PC-3 (cell line): ENCODE measurements around the gene ASCC3. TPM values are rescaled to one million over a fixed set of nuclear protein-coding genes. Genes with fewer than 3 reads are reported as not detected.

ENCODE experiments used
- ATAC-seq: fragments of 200-7000 bp; cut with Tn5 transposase; 2 replicates; pipeline ENCODE4 v1.9.1; 2020; ENCODE audit warnings: mild to moderate bottlenecking, moderate library complexity
- BruUV-seq: library from RNA; stranded (reverse); fragments of 400-500 nt; replicated peaks from 2 replicates; lab custom pipeline; 2021; lab: Mats Ljungman, UMichigan
- CTCF ChIA-PET: fragments of 300-600 bp; sonication (Branson Sonifier 250); formaldehyde crosslinking; loops from one replicate; lab custom pipeline; 2022; ENCODE audit warnings: antibody characterized with exemption; lab: Charles Lee
- POLR2A ChIA-PET: fragments of 300-600 bp; sonication (Branson Sonifier 250); formaldehyde crosslinking; loops from one replicate; lab custom pipeline; 2022; ENCODE audit warnings: antibody characterized with exemption; ENCODE audit not compliant: unreplicated experiment; lab: Charles Lee
- DNase-seq: peaks from one replicate; pipeline ENCODE4 v3.0.0-alpha.2; 2015
- H2AFZ ChIP-seq: fragments of 300-600 bp; sonication (generic); 2 replicates; pipeline ENCODE4 v1.6.0; 2016; ENCODE audit warnings: antibody characterized with exemption, low read length
- H3F3A ChIP-seq: fragments of 300-600 bp; sonication (generic); one replicate; pipeline ENCODE4 v1.6.0; 2017; ENCODE audit warnings: antibody characterized with exemption, low read length, control low read depth, mild to moderate bottlenecking; ENCODE audit not compliant: unreplicated experiment
- H3K27ac ChIP-seq: fragments of 300-600 bp; sonication (generic); 2 replicates; pipeline ENCODE4 v1.5.1; 2016; ENCODE audit warnings: mild to moderate bottlenecking, low read length
- H3K27me3 ChIP-seq: fragments of 300-600 bp; sonication (generic); 2 replicates; pipeline ENCODE4 v1.6.1; 2016; ENCODE audit warnings: low read length, mixed read lengths
- H3K36me3 ChIP-seq: fragments of 300-600 bp; sonication (generic); 2 replicates; pipeline ENCODE4 v1.6.1; 2016; ENCODE audit warnings: low read depth, mixed run types, low read length, mixed read lengths
- H3K4me1 ChIP-seq: fragments of 300-600 bp; sonication (generic); 2 replicates; pipeline ENCODE4 v1.5.1; 2016; ENCODE audit warnings: low read length; ENCODE audit not compliant: insufficient read depth
- H3K4me2 ChIP-seq: fragments of 300-600 bp; sonication (generic); 2 replicates; pipeline ENCODE4 v1.6.0; 2016; ENCODE audit warnings: low read length
- H3K4me3 ChIP-seq: fragments of 300-600 bp; sonication (generic); 2 replicates; pipeline ENCODE4 v1.5.1; 2016; ENCODE audit warnings: mild to moderate bottlenecking, low read length, mixed read lengths
- H3K79me2 ChIP-seq: fragments of 300-600 bp; sonication (generic); 2 replicates; pipeline ENCODE4 v1.6.1; 2017; ENCODE audit warnings: low read length, mixed read lengths
- H3K9ac ChIP-seq: fragments of 300-600 bp; sonication (generic); 2 replicates; pipeline ENCODE4 v1.6.0; 2016; ENCODE audit warnings: mild to moderate bottlenecking, low read length
- H3K9me2 ChIP-seq: fragments of 300-600 bp; sonication (generic); replicated peaks from 2 replicates; pipeline ENCODE4 v1.6.1; 2016; ENCODE audit warnings: mixed run types, low read length, mixed read lengths
- H3K9me3 ChIP-seq: fragments of 300-600 bp; sonication (generic); 2 replicates; pipeline ENCODE4 v1.6.1; 2016; ENCODE audit warnings: low read length, mixed read lengths
- H4K20me1 ChIP-seq: fragments of 300-600 bp; sonication (generic); 2 replicates; pipeline ENCODE4 v1.6.1; 2016; ENCODE audit warnings: low read length, mixed read lengths
- EZH2 ChIP-seq: fragments of 300-600 bp; sonication (generic); IDR thresholded peaks from one replicate; pipeline ENCODE4 v1.6.1; 2017; ENCODE audit warnings: antibody characterized with exemption, mild to moderate bottlenecking, low read length; ENCODE audit not compliant: unreplicated experiment
- EZH2phosphoT487 ChIP-seq: fragments of 300-600 bp; sonication (generic); IDR thresholded peaks from 2 replicates; pipeline ENCODE4 v1.6.1; 2018; ENCODE audit warnings: mild to moderate bottlenecking, antibody characterized with exemption, low read length, borderline replicate concordance
- intact Hi-C: fragments of 100-400 bp; cut with micrococcal nuclease; formaldehyde crosslinking; loops from 2 replicates; pipeline ENCODE4 v1.9.0; 2023
- total RNA-seq: library from RNA; depleted of rRNA; stranded (reverse); fragments of >200 nt; gene quantifications from 2 replicates; pipeline ENCODE4 v1.2.3, GENCODE V29; 2014
- TF ChIP-seq, protein P1 (sequence below): fragments of 300-600 bp; sonication (generic); conservative IDR thresholded peaks from 2 replicates; pipeline ENCODE4 v1.5.1; 2017; ENCODE audit warnings: antibody characterized with exemption, low read depth, mild to moderate bottlenecking, low read length

The ASCC3 gene
- total RNA-seq, 1 experiment from 2014 or later = 27.7 TPM

GRCh38 chr6:100876251-100876650 lies 4.9 kb downstream of the ASCC3 start:
- no peak overlapping the region for H3K4me2 ChIP-seq
- H3K36me3 ChIP-seq = peaks cover 7% of the 10 kb centered on the region; the same call in 1 of the 2 replicates
- H3K9me3 ChIP-seq = no peaks in the 10 kb centered on the region
- no TSS peak for BruUV-seq
- peaks cover 96% of the 10 kb centered on the region for H3K79me2 ChIP-seq
- H3F3A ChIP-seq = no peaks in the 10 kb centered on the region
- no peak overlapping the region for H3K9ac ChIP-seq
- POLR2A ChIA-PET = no interaction called here
- H2AFZ ChIP-seq = no peak overlapping the region
- no peak overlapping the region for H3K27ac ChIP-seq
- peaks cover 15% of the 10 kb centered on the region; the same call in 1 of the 2 replicates for H3K4me1 ChIP-seq
- DNase-seq = no peak
- CTCF ChIA-PET = no interaction called here
- TF ChIP-seq EZH2phosphoT487 (no peak), EZH2 (no peak)
- TF ChIP-seq, protein P1, sequence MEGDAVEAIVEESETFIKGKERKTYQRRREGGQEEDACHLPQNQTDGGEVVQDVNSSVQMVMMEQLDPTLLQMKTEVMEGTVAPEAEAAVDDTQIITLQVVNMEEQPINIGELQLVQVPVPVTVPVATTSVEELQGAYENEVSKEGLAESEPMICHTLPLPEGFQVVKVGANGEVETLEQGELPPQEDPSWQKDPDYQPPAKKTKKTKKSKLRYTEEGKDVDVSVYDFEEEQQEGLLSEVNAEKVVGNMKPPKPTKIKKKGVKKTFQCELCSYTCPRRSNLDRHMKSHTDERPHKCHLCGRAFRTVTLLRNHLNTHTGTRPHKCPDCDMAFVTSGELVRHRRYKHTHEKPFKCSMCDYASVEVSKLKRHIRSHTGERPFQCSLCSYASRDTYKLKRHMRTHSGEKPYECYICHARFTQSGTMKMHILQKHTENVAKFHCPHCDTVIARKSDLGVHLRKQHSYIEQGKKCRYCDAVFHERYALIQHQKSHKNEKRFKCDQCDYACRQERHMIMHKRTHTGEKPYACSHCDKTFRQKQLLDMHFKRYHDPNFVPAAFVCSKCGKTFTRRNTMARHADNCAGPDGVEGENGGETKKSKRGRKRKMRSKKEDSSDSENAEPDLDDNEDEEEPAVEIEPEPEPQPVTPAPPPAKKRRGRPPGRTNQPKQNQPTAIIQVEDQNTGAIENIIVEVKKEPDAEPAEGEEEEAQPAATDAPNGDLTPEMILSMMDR = no peak
- no peaks in the 10 kb centered on the region for H3K9me2 ChIP-seq
- H3K4me3 ChIP-seq = no peak overlapping the region
- no peaks in the 10 kb centered on the region for H3K27me3 ChIP-seq
- intact Hi-C loops = loop anchor here (10.0 kb wide), 1 partner anchor 209 kb away; no protein-coding TSS in a partner anchor
- ATAC-seq = no peak
- peaks cover 20% of the 10 kb centered on the region for H4K20me1 ChIP-seq

- Histone ChIP-seq H3K27me3 (no peaks in the 10 kb centered on the region), H3K4me2 (no peak overlapping the region), H2AFZ (no peak overlapping the region), H3K9ac (no peak overlapping the region), H3K4me1 (no peaks in the 10 kb centered on the region), H3K27ac (no peak overlapping the region), H3K9me2 (no peaks in the 10 kb centered on the region), H3K36me3 (peaks cover 26% of the 10 kb centered on the region), H3K9me3 (no peaks in the 10 kb centered on the region), H3F3A (no peaks in the 10 kb centered on the region), H3K4me3 (no peak overlapping the region), H4K20me1 (no peaks in the 10 kb centered on the region), H3K79me2 (peaks cover 18% of the 10 kb centered on the region)
- no TSS peak for BruUV-seq
- intact Hi-C loops = no loop called here
- ChIA-PET POLR2A (interaction anchor here (0.6 kb wide), 1 partner anchor 9 kb away, joined by 4 read pairs; no protein-coding TSS in a partner anchor), CTCF (no interaction called here)
- DNase-seq = no peak
- TF ChIP-seq EZH2 (no peak), EZH2phosphoT487 (no peak)
- TF ChIP-seq, protein P1 = no peak
- ATAC-seq = no peak
These were observed 15.6 kb downstream of the ASCC3 start for GRCh38 chr6:100865525-100865924.

GRCh38 chr6:100862063-100862462 lies 19.1 kb downstream of the ASCC3 start:
- no peak for ATAC-seq
- Histone ChIP-seq H3K9me2 (no peaks in the 10 kb centered on the region), H3K27me3 (no peaks in the 10 kb centered on the region), H3K9me3 (no peaks in the 10 kb centered on the region), H3K4me3 (no peak overlapping the region), H3K9ac (no peak overlapping the region), H3K27ac (no peak overlapping the region), H3K79me2 (no peaks in the 10 kb centered on the region), H2AFZ (no peak overlapping the region), H4K20me1 (no peaks in the 10 kb centered on the region), H3F3A (no peaks in the 10 kb centered on the region), H3K4me2 (no peak overlapping the region), H3K36me3 (peaks cover 23% of the 10 kb centered on the region), H3K4me1 (no peaks in the 10 kb centered on the region)
- ChIA-PET CTCF (no interaction called here), POLR2A (no interaction called here)
- BruUV-seq = no TSS peak
- DNase-seq = no peak
- intact Hi-C loops = no loop called here
- TF ChIP-seq EZH2phosphoT487 (no peak), EZH2 (no peak)
- TF ChIP-seq, protein P1 = no peak
